Loucy (cell line): ENCODE measurements around the gene PNMT.

Experiments used
- H2AFZ ChIP-seq: fragments of 200-600 bp; sonication (generic); 2 replicates; pipeline ENCODE4 v1.6.0; 2016; ENCODE audit warnings: antibody characterized with exemption, mild to moderate bottlenecking, low read length, moderate library complexity
- H3F3A ChIP-seq: fragments of 200-600 bp; 2 replicates; pipeline ENCODE4 v1.6.0; 2016; ENCODE audit warnings: antibody characterized with exemption, low read depth, mild to moderate bottlenecking
- H3K27me3 ChIP-seq: fragments of 200-600 bp; sonication (generic); 2 replicates; pipeline ENCODE4 v1.6.1; 2014; ENCODE audit warnings: low read length, mild to moderate bottlenecking; ENCODE audit not compliant: insufficient read depth, poor library complexity, severe bottlenecking
- H3K36me3 ChIP-seq: fragments of 200-600 bp; sonication (generic); 2 replicates; pipeline ENCODE4 v1.6.1; 2016; ENCODE audit warnings: low read length; ENCODE audit not compliant: insufficient read depth
- H3K4me1 ChIP-seq: fragments of 200-600 bp; sonication (generic); 2 replicates; pipeline ENCODE4 v1.5.1; 2014; ENCODE audit warnings: low read length, mild to moderate bottlenecking; ENCODE audit not compliant: insufficient read depth, poor library complexity, severe bottlenecking
- H3K4me2 ChIP-seq: fragments of 200-600 bp; sonication (generic); 2 replicates; pipeline ENCODE4 v1.6.0; 2014; ENCODE audit warnings: antibody characterized with exemption, low read length, low read depth, mild to moderate bottlenecking; ENCODE audit not compliant: poor library complexity, severe bottlenecking
- H3K4me3 ChIP-seq: fragments of 200-600 bp; sonication (generic); 2 replicates; pipeline ENCODE4 v1.5.1; 2014; ENCODE audit warnings: low read length, mild to moderate bottlenecking, mixed read lengths; ENCODE audit not compliant: poor library complexity, severe bottlenecking
- H3K79me2 ChIP-seq: fragments of 200-600 bp; sonication (generic); 2 replicates; pipeline ENCODE4 v1.6.1; 2014; ENCODE audit warnings: low read length; ENCODE audit not compliant: insufficient read depth
- H3K9ac ChIP-seq: fragments of 200-600 bp; sonication (generic); 2 replicates; pipeline ENCODE4 v1.6.0; 2014; ENCODE audit warnings: mild to moderate bottlenecking, low read depth, low read length, moderate library complexity; ENCODE audit not compliant: poor library complexity, severe bottlenecking
- H3K9me2 ChIP-seq: fragments of 200-600 bp; sonication (generic); replicated peaks from 2 replicates; pipeline ENCODE4 v1.6.1; 2016; ENCODE audit warnings: low read depth, low read length, mixed read lengths
- H3K9me3 ChIP-seq: fragments of 200-600 bp; sonication (generic); 2 replicates; pipeline ENCODE4 v1.6.1; 2014; ENCODE audit warnings: mild to moderate bottlenecking, antibody characterized with exemption, low read length, low read depth; ENCODE audit not compliant: insufficient read depth
- H4K20me1 ChIP-seq: fragments of 200-600 bp; sonication (generic); 2 replicates; pipeline ENCODE4 v1.6.0; 2014; ENCODE audit warnings: antibody characterized with exemption, low read length, mild to moderate bottlenecking; ENCODE audit not compliant: insufficient read depth, poor library complexity, severe bottlenecking
- CTCF ChIP-seq: fragments of 200-600 bp; sonication (generic); conservative IDR thresholded peaks from 2 replicates; pipeline ENCODE4 v1.5.1; 2014; ENCODE audit warnings: mild to moderate bottlenecking, antibody characterized with exemption, low read length
- EZH2phosphoT487 ChIP-seq: fragments of 200-600 bp; IDR thresholded peaks from 2 replicates; pipeline ENCODE4 v1.6.1; 2018; ENCODE audit warnings: antibody characterized with exemption, mild to moderate bottlenecking, moderate library complexity, borderline replicate concordance

PNMT gene

DNA sequence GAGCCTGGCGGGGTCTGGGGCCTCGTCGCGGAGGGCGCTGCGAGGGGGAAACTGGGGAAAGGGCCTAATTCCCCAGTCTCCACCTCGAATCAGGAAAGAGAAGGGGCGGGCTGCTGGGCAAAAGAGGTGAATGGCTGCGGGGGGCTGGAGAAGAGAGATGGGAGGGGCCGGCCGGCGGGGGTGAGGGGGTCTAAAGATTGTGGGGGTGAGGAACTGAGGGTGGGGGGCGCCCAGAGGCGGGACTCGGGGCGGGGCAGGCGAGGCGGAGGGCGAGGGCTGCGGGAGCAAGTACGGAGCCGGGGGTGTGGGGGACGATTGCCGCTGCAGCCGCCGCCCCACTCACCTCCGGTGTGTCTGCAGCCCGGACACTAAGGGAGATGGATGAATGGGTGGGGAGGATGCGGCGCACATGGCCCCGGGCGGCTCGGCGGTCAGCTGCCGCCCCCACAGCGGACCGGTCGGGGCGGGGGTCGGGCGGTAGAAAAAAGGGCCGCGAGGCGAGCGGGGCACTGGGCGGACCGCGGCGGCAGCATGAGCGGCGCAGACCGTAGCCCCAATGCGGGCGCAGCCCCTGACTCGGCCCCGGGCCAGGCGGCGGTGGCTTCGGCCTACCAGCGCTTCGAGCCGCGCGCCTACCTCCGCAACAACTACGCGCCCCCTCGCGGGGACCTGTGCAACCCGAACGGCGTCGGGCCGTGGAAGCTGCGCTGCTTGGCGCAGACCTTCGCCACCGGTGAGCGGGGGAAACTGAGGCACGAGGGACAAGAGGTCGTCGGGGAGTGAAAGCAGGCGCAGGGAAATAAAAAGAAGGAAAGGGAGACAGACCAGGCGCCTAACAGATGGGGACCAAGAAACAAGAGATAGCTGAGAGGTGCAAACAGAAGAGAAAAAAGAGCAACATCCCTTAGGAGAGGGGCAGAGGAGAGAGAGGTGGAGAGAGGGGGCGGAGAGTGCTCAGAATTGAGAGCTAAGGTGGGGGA lies at the start of gene PNMT:
PNMT (plus strand) TSS at position 509 of the 980 bp plus-strand sequence; CDS start at position 532, 23 bp downstream.
- no peak within 1 kb of the TSS for H3K9ac ChIP-seq
- no peak for TF ChIP-seq CTCF
- TF ChIP-seq EZH2phosphoT487, result no peak
- no peaks in the 10 kb centered on the region for H3K79me2 ChIP-seq
- H3K27me3 ChIP-seq, result no peaks in the 10 kb centered on the region
- H3K4me2 ChIP-seq, result no peak within 1 kb of the TSS
- no peaks in the 10 kb centered on the region for H3K4me1 ChIP-seq
- H4K20me1 ChIP-seq, result no peaks in the 10 kb centered on the region
- H3K9me2 ChIP-seq, result no peaks in the 10 kb centered on the region
- no peak within 1 kb of the TSS for H3K4me3 ChIP-seq
- no peaks in the 10 kb centered on the region for H3F3A ChIP-seq
- no peaks in the 10 kb centered on the region for H3K9me3 ChIP-seq
- no peak within 1 kb of the TSS for H2AFZ ChIP-seq
- H3K36me3 ChIP-seq, result no peaks in the 10 kb centered on the region

- no peaks in the 10 kb centered on the region for H3F3A ChIP-seq
- peak overlapping the region; percentile 91 for H3K9ac ChIP-seq
Measured at GRCh38 chr17:39618956-39619785, 49.1 kb upstream of the PNMT start.

DNA sequence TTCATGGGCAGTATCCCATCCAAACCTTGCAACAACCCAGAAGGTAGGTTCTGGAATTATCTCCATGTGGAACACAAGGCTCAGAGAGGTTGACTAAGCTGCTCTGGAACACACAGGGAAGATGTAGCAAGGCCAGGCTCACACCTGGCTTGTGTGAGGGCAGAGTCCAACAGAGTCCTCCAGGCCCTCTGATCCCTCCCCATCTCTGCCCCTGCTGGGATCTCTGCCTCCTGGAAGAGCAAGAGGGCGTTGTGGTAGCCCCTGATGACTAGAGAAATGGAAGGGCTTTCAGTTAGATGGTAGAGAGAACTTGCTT lies 48.5 kb upstream of the PNMT start:
- Histone ChIP-seq H3K27me3 (no peaks in the 10 kb centered on the region), H3K9me2 (no peaks in the 10 kb centered on the region), H4K20me1 (no peaks in the 10 kb centered on the region), H2AFZ (no peak overlapping the region), H3F3A (no peaks in the 10 kb centered on the region), H3K4me2 (no peak overlapping the region), H3K4me1 (peaks cover 25% of the 10 kb centered on the region), H3K36me3 (no peaks in the 10 kb centered on the region), H3K4me3 (no peak overlapping the region), H3K9me3 (no peaks in the 10 kb centered on the region), H3K79me2 (no peaks in the 10 kb centered on the region), H3K9ac (no peak overlapping the region)
- no peak for TF ChIP-seq CTCF
- TF ChIP-seq EZH2phosphoT487, result no peak

More at GRCh38 chr17:39618956-39619785, 49.1 kb upstream of the PNMT start:
- Histone ChIP-seq H4K20me1 (no peaks in the 10 kb centered on the region), H2AFZ (peak overlapping the region; percentile 99), H3K4me2 (peak overlapping the region; percentile 87), H3K79me2 (no peaks in the 10 kb centered on the region), H3K36me3 (no peaks in the 10 kb centered on the region), H3K4me3 (peak overlapping the region; percentile 90), H3K9me2 (no peaks in the 10 kb centered on the region), H3K4me1 (peaks cover 25% of the 10 kb centered on the region), H3K9me3 (no peaks in the 10 kb centered on the region), H3K27me3 (no peaks in the 10 kb centered on the region)
- TF ChIP-seq CTCF (no peak), EZH2phosphoT487 (no peak)
